GM19328 (cell line): Measurements from ENCODE around the gene SHKBP1.
"Not testable (repeated sequence)": the region's sequence is repeated elsewhere in the genome, so short reads cannot be mapped to it uniquely, and the experiment has no call there.

Source experiments
- ATAC-seq: cut with Tn5 transposase; IDR thresholded peaks from one replicate; pipeline ENCODE4 v1.9.1; 2021; ENCODE audit warnings: mild to moderate bottlenecking, moderate library complexity; ENCODE audit not compliant: unreplicated experiment

The SHKBP1 gene

GRCh38 chr19:40612831-40613689, 36.4 kb downstream of the SHKBP1 start:
- ATAC-seq, result no peak

- ATAC-seq, result no peak
Measured at GRCh38 chr19:40613690-40614621, 37.3 kb downstream of the SHKBP1 start.

- ATAC-seq, result no peak
Measured at GRCh38 chr19:40614622-40615411, 38.1 kb downstream of the SHKBP1 start.

GRCh38 chr19:40616178-40616577, 39.5 kb downstream of the SHKBP1 start:
- no peak for ATAC-seq

GRCh38 chr19:40616941-40617340, 40.3 kb downstream of the SHKBP1 start:
- ATAC-seq, result no peak

- ATAC-seq, result no peak
Measured at GRCh38 chr19:40617961-40618360, 41.3 kb downstream of the SHKBP1 start.

- ATAC-seq, result no peak
Measured at GRCh38 chr19:40619333-40620160, 42.9 kb downstream of the SHKBP1 start.

- ATAC-seq, result no peak
Measured at GRCh38 chr19:40620161-40620485, 43.5 kb downstream of the SHKBP1 start.

- ATAC-seq, result no peak
Measured at GRCh38 chr19:40621283-40621682, 44.6 kb downstream of the SHKBP1 start.

GRCh38 chr19:40621966-40622772, 45.5 kb downstream of the SHKBP1 start:
- no peak for ATAC-seq

- no peak for ATAC-seq
Measured at GRCh38 chr19:40622773-40623075, 46.1 kb downstream of the SHKBP1 start.

- no peak for ATAC-seq
Measured at GRCh38 chr19:40623403-40624251, 47.0 kb downstream of the SHKBP1 start.

GRCh38 chr19:40624369-40625153, 47.9 kb downstream of the SHKBP1 start:
- ATAC-seq, result not testable (repeated sequence)

- no peak for ATAC-seq
Measured at GRCh38 chr19:40625406-40626120, 48.9 kb downstream of the SHKBP1 start.

GRCh38 chr19:40626918-40627317, 50.2 kb downstream of the SHKBP1 start:
- no peak for ATAC-seq

- ATAC-seq, result no peak
Measured at GRCh38 chr19:40627486-40628279, 51.0 kb downstream of the SHKBP1 start.
